GM12878 (cell line): ENCODE results near the gene DYSF. TPM values are rescaled to one million over a fixed set of nuclear protein-coding genes. Genes with fewer than 3 reads are reported as not detected.

Experiments
- ATAC-seq: fragments of 200-7000 bp; cut with Tn5 transposase; 3 replicates; pipeline ENCODE4 v1.9.1; 2020; ENCODE audit warnings: mild to moderate bottlenecking, moderate library complexity
- BruUV-seq: library from RNA; stranded (reverse); fragments of 400-500 nt; replicated peaks from 2 replicates; lab custom pipeline; 2021; lab: Mats Ljungman, UMichigan
- CTCF ChIA-PET: fragments of 300-600 bp; sonication (Branson Sonifier 250); formaldehyde crosslinking; extraction: SDS; loops from one replicate; lab custom pipeline; 2021; ENCODE audit warnings: inconsistent platforms; lab: Yijun Ruan, JAX
- POLR2A ChIA-PET: fragments of 350-600 bp; formaldehyde crosslinking; extraction: SDS; loops from one replicate; lab custom pipeline; 2021; ENCODE audit warnings: inconsistent platforms; lab: Charles Lee
- RAD21 ChIA-PET: fragments of 300-600 bp; sonication (Branson Sonifier 250); formaldehyde crosslinking; loops from one replicate; lab custom pipeline; 2023; ENCODE audit warnings: antibody characterized with exemption; ENCODE audit not compliant: unreplicated experiment; lab: Charles Lee
- SMC1A ChIA-PET: fragments of 300-600 bp; sonication (Branson Sonifier 250); formaldehyde crosslinking; loops from one replicate; lab custom pipeline; 2023; ENCODE audit not compliant: unreplicated experiment, uncharacterized antibody; lab: Charles Lee
- DNase-seq: peaks from one replicate; pipeline ENCODE4 v3.0.0-alpha.2; 2011; ENCODE audit warnings: low read depth, low spot score
- FAIRE-seq: peaks from 3 replicates; lab custom pipeline; 2011; peaks lifted over from hg19 to GRCh38; lab: Jason Lieb, UNC
- H2AFZ ChIP-seq: 2 replicates; pipeline ENCODE4 v1.6.0; 2011; ENCODE audit warnings: low read depth, low read length, control low read depth; ENCODE audit not compliant: control insufficient read depth
- H3K27ac ChIP-seq: 2 replicates; pipeline ENCODE4 v1.5.1; 2011; ENCODE audit warnings: control low read depth; ENCODE audit not compliant: control insufficient read depth, insufficient read depth
- H3K27me3 ChIP-seq, 2 experiments: replicated peaks in 1 of 2; 2 replicates each; pipeline versions ENCODE4 v1.6.0 to v1.6.1; 2011; ENCODE audit warnings: low read length in 1 of 2; ENCODE audit not compliant: control insufficient read depth in 2 of 2, insufficient read depth in 2 of 2
- H3K36me3 ChIP-seq, 2 experiments: 2 replicates each; pipeline ENCODE4 v1.5.1; 2011; ENCODE audit warnings: low read length in 1 of 2; ENCODE audit not compliant: control insufficient read depth in 2 of 2, insufficient read depth in 2 of 2
- H3K4me1 ChIP-seq: 2 replicates; pipeline ENCODE4 v1.6.1; 2011; ENCODE audit warnings: mild to moderate bottlenecking, low read length, moderate library complexity, mixed read lengths; ENCODE audit not compliant: control insufficient read depth, insufficient read depth
- H3K4me2 ChIP-seq: 2 replicates; pipeline ENCODE4 v1.6.0; 2011; ENCODE audit warnings: control low read depth; ENCODE audit not compliant: control insufficient read depth, insufficient read depth
- H3K4me3 ChIP-seq: fragments of 200-600 bp; sonication (generic); 2 replicates; pipeline ENCODE4 v1.5.1; 2016
- H3K79me2 ChIP-seq: 2 replicates; pipeline ENCODE4 v1.6.0; 2011; ENCODE audit warnings: low read length; ENCODE audit not compliant: control insufficient read depth, insufficient read depth
- H3K9ac ChIP-seq: 2 replicates; pipeline ENCODE4 v1.8.0; 2011; ENCODE audit warnings: low read length, control low read depth, mixed read lengths; ENCODE audit not compliant: control insufficient read depth, insufficient read depth
- H3K9me3 ChIP-seq: replicated peaks from 3 replicates; pipeline ENCODE4 v1.5.1; 2011; ENCODE audit warnings: mild to moderate bottlenecking, low read length; ENCODE audit not compliant: control insufficient read depth, insufficient read depth
- H4K20me1 ChIP-seq: 2 replicates; pipeline ENCODE4 v1.6.0; 2011; ENCODE audit not compliant: control insufficient read depth, insufficient read depth
- BHLHE40 ChIP-seq, 2 experiments: fragments of 450-650 bp in 1 of 2; IDR thresholded peaks; 2 replicates each; pipeline ENCODE4 v1.6.1; 2011 to 2017; ENCODE audit warnings: low read depth in 2 of 2, borderline replicate concordance in 1 of 2, improper control_type of control experiment in 1 of 2, low read length in 1 of 2, mild to moderate bottlenecking in 1 of 2
- E2F8 ChIP-seq: fragments of 450-650 bp; IDR thresholded peaks from 2 replicates; pipeline ENCODE4 v1.6.1; 2018; ENCODE audit warnings: mild to moderate bottlenecking, low read depth, moderate library complexity; ENCODE audit not compliant: partially characterized antibody
- MYC ChIP-seq: IDR thresholded peaks from 2 replicates; pipeline ENCODE4 v1.6.1; 2011; ENCODE audit warnings: mild to moderate bottlenecking, low read length, moderate library complexity, inconsistent platforms; ENCODE audit not compliant: insufficient read depth, insufficient replicate concordance, insufficient read length, severe bottlenecking
- NBN ChIP-seq: fragments of 450-650 bp; IDR thresholded peaks from 2 replicates; pipeline ENCODE4 v1.6.1; 2016
- SREBF2 ChIP-seq: IDR thresholded peaks from 2 replicates; pipeline ENCODE4 v1.6.1; 2012; ENCODE audit warnings: mild to moderate bottlenecking, low read length
- TARDBP ChIP-seq: IDR thresholded peaks from 2 replicates; pipeline ENCODE4 v1.6.1; 2016; ENCODE audit warnings: borderline replicate concordance
- ZNF592 ChIP-seq: fragments of 450-650 bp; IDR thresholded peaks from 2 replicates; pipeline ENCODE4 v1.6.1; 2017; ENCODE audit warnings: mild to moderate bottlenecking, moderate library complexity
- WGBS: methylation state at CpG from one replicate; pipeline ENCODE4 v1.1.6; 2016; ENCODE audit warnings: low lambda C conversion rate; ENCODE audit not compliant: insufficient replicate concordance, insufficient coverage; ENCODE audit errors: missing lambda C conversion rate; 5-methylcytosine and 5-hydroxymethylcytosine counted together
- in situ Hi-C: fragments of 300-500 bp; cut with MboI; formaldehyde crosslinking; loops from 9 replicates; pipeline ENCODE4 v1.14.3; 2018; ENCODE audit warnings: mixed read lengths
- intact Hi-C: fragments of 100-400 bp; cut with micrococcal nuclease; formaldehyde crosslinking; loops from one replicate; pipeline ENCODE4 v1.14.2; 2022; ENCODE audit not compliant: unreplicated experiment
- polyA plus RNA-seq, 11 experiments: library from polyadenylated mRNA; depleted of rRNA in 4 of 11; unstranded in 6 of 11; stranded (reverse) in 5 of 11; fragments of >200 nt; fragmentation: Nextera tagmentation in 4 of 11; fragmentation: Illumina TruSeq in 1 of 11; extraction: Ambion mirVana in 4 of 11; extraction: Trizol in 1 of 11; gene quantifications; 1 replicate in 1 of 11; 2 replicates in 10 of 11; pipeline versions ENCODE4 v1.2.1 to v1.2.3, GENCODE V29; 2011 to 2016; ENCODE audit warnings: inconsistent platforms in 2 of 11, missing spikeins in 2 of 11, low read depth in 1 of 11
- total RNA-seq, 4 experiments: library from RNA; depleted of rRNA in 3 of 4; stranded (reverse); fragments of >200 nt in 3 of 4; fragmentation: Illumina TruSeq in 1 of 4; extraction: Trizol in 1 of 4; gene quantifications; 2 replicates each; pipeline versions ENCODE4 v1.2.1 to v1.2.3, GENCODE V29; 2013 to 2021

Gene DYSF
- total and polyA plus RNA-seq, 10 of the 15 experiments (the other 5 are each of a cell fraction or from before 2014, with no cell fraction given) = under 0.01 to 0.15 (median 0.03) TPM; not detected in 7

GRCh38 chr2:71558300-71559051 is 105.1 kb downstream of the DYSF start:
- Histone ChIP-seq H3K9me3 (no peaks in the 10 kb centered on the region), H4K20me1 (no peaks in the 10 kb centered on the region), H2AFZ (no peak overlapping the region), H3K27ac (no peak overlapping the region), H3K27me3 (no peaks in the 10 kb centered on the region; a peak in 1 of 4 replicates), H3K4me2 (no peak overlapping the region), H3K4me3 (no peak overlapping the region), H3K9ac (no peak overlapping the region), H3K4me1 (no peaks in the 10 kb centered on the region), H3K79me2 (no peaks in the 10 kb centered on the region), H3K36me3 (no peaks in the 10 kb centered on the region)
- BruUV-seq = no TSS peak
- ChIA-PET RAD21 (no interaction called here), SMC1A (no interaction called here), POLR2A (no interaction called here), CTCF (interaction anchor here (0.8 kb wide), 1 partner anchor 1021 kb away, joined by 4 read pairs; no protein-coding TSS in a partner anchor)
- in situ Hi-C loops = no loop called here
- intact Hi-C loops = no loop called here
- WGBS = 8% methylated on average over 6 of the region's 10 CpGs
- FAIRE-seq (no peak), DNase-seq (no peak), ATAC-seq (no peak)
- TF ChIP-seq MYC (no peak), TARDBP (no peak), NBN (no peak)

- no peaks in the 10 kb centered on the region; a peak in 1 of 4 replicates for H3K27me3 ChIP-seq
- ChIA-PET RAD21 (no interaction called here), SMC1A (no interaction called here), CTCF (interaction anchor here (0.7 kb wide), 2 partner anchors 593 to 1081 kb away, joined by 3 read pairs; no protein-coding TSS in a partner anchor), POLR2A (no interaction called here)
- H3K4me2 ChIP-seq = no peak overlapping the region
- no peaks in the 10 kb centered on the region for H3K36me3 ChIP-seq
- 33% methylated on average over 13 of the region's 15 CpGs for WGBS
- ATAC-seq (no peak), DNase-seq (no peak), FAIRE-seq (no peak)
- H4K20me1 ChIP-seq = no peaks in the 10 kb centered on the region
- intact Hi-C loops (no loop called here), in situ Hi-C loops (no loop called here)
- no peaks in the 10 kb centered on the region for H3K79me2 ChIP-seq
- no peak overlapping the region for H3K9ac ChIP-seq
- BruUV-seq = no TSS peak
- no peak overlapping the region for H3K4me3 ChIP-seq
- TF ChIP-seq SREBF2 = no peak
- no peak for TF ChIP-seq E2F8
- no peak for TF ChIP-seq BHLHE40 (IDR thresholded peaks at IDR 0.05; ENCODE audit: borderline replicate concordance in 1 of 2, low read depth in 2 of 2, low read length in 1 of 2)
- TF ChIP-seq ZNF592 = no peak
- no peak overlapping the region for H2AFZ ChIP-seq
- H3K4me1 ChIP-seq = no peaks in the 10 kb centered on the region
- H3K9me3 ChIP-seq = no peaks in the 10 kb centered on the region
- no peak overlapping the region for H3K27ac ChIP-seq
Measured at GRCh38 chr2:71559080-71559827, 105.9 kb downstream of the DYSF start.
